ENCODE data around the gene GFAP.
A peak's percentile ranks its signal among the peaks of the same experiment; 100 is the strongest.
"Not testable (repeated sequence)": the region's sequence is repeated elsewhere in the genome, so short reads cannot be mapped to it uniquely, and the experiment has no call there.

GFAP gene

GRCh38 chr17:44915321-44915726 is at the start of gene GFAP:
TSS of gene GFAP (minus strand) at chr17:44915500. CDS start at chr17:44915486, 14 bp downstream.
- no peak for DNase-seq (ENCODE audit: extremely low read depth in 1 of 2, low read depth in 1 of 2)

GRCh38 chr17:44961921-44962350 is 46.6 kb upstream of the GFAP start:
- no peak for DNase-seq (ENCODE audit: extremely low read depth in 1 of 2, low read depth in 1 of 2)

- DNase-seq (ENCODE audit: extremely low read depth in 1 of 2, low read depth in 1 of 2), result no peak
These were observed 45.4 kb upstream of the GFAP start for GRCh38 chr17:44960691-44961090.

- no peak for DNase-seq (ENCODE audit: extremely low read depth in 1 of 2, low read depth in 1 of 2)
These were observed 44.7 kb upstream of the GFAP start for GRCh38 chr17:44959821-44960531.

GRCh38 chr17:44956998-44957981 is 42.0 kb upstream of the GFAP start:
- no peak for DNase-seq (ENCODE audit: extremely low read depth in 1 of 2, low read depth in 1 of 2)

- DNase-seq (ENCODE audit: extremely low read depth in 1 of 2, low read depth in 1 of 2), result no peak
These were observed 40.5 kb upstream of the GFAP start for GRCh38 chr17:44955674-44956425.

- no peak for DNase-seq (ENCODE audit: extremely low read depth in 1 of 2, low read depth in 1 of 2)
These were observed 37.7 kb upstream of the GFAP start for GRCh38 chr17:44952946-44953475.

GRCh38 chr17:44948315-44948795 is 33.1 kb upstream of the GFAP start:
- no peak for DNase-seq (ENCODE audit: extremely low read depth in 1 of 2, low read depth in 1 of 2)

GRCh38 chr17:44947461-44948314 is 32.4 kb upstream of the GFAP start, which contains the start of gene KIF18B:
TSS of gene KIF18B (minus strand) at chr17:44947773. CDS start at chr17:44936344, 11,429 bp downstream.
- DNase-seq (ENCODE audit: extremely low read depth in 1 of 2, low read depth in 1 of 2), result peak; percentile 68 to 70

- DNase-seq (ENCODE audit: extremely low read depth in 1 of 2, low read depth in 1 of 2), result not testable (repeated sequence)
These were observed 30.4 kb upstream of the GFAP start for GRCh38 chr17:44945652-44946051.

GRCh38 chr17:44942456-44942855 is 27.2 kb upstream of the GFAP start:
- no peak for DNase-seq (ENCODE audit: extremely low read depth in 1 of 2, low read depth in 1 of 2)

- no peak for DNase-seq (ENCODE audit: extremely low read depth in 1 of 2, low read depth in 1 of 2)
These were observed 26.5 kb upstream of the GFAP start for GRCh38 chr17:44941712-44942331.

- DNase-seq (ENCODE audit: extremely low read depth in 1 of 2, low read depth in 1 of 2), result no peak
These were observed 25.5 kb upstream of the GFAP start for GRCh38 chr17:44940768-44941167.

- no peak for DNase-seq (ENCODE audit: extremely low read depth in 1 of 2, low read depth in 1 of 2)
These were observed 25.0 kb upstream of the GFAP start for GRCh38 chr17:44940317-44940716.

GRCh38 chr17:44935116-44935515 is 19.8 kb upstream of the GFAP start:
- no peak for DNase-seq (ENCODE audit: extremely low read depth in 1 of 2, low read depth in 1 of 2)

- DNase-seq (ENCODE audit: extremely low read depth in 1 of 2, low read depth in 1 of 2), result no peak
These were observed 19.4 kb upstream of the GFAP start for GRCh38 chr17:44934745-44935105.

- no peak for DNase-seq (ENCODE audit: extremely low read depth in 1 of 2, low read depth in 1 of 2)
These were observed 18.8 kb upstream of the GFAP start for GRCh38 chr17:44933824-44934744.

- no peak for DNase-seq (ENCODE audit: extremely low read depth in 1 of 2, low read depth in 1 of 2)
These were observed 17.4 kb upstream of the GFAP start for GRCh38 chr17:44932787-44933097.
